K562 (cell line): ENCODE measurements around the gene SLC45A3. TPM values are rescaled to one million over a fixed set of nuclear protein-coding genes. Genes with fewer than 3 reads are reported as not detected.

Experiments used
- ATAC-seq: fragments of 200-7000 bp; cut with Tn5 transposase; 3 replicates; pipeline ENCODE4 v1.9.1; 2020; ENCODE audit warnings: moderate library complexity
- BruUV-seq: library from RNA; stranded (reverse); fragments of 400-500 nt; replicated peaks from 2 replicates; lab custom pipeline; 2021; lab: Mats Ljungman, UMichigan
- CTCF ChIA-PET: fragments of 300-600 bp; formaldehyde crosslinking; extraction: SDS; loops from one replicate; lab custom pipeline; 2021; ENCODE audit warnings: low intra/inter-chr PET ratio; lab: Yijun Ruan, JAX
- POLR2A ChIA-PET: fragments of 300-600, 350-650 bp; sonication (Branson Sonifier 250); formaldehyde crosslinking; extraction: SDS; loops from one replicate; lab custom pipeline; 2021; ENCODE audit warnings: antibody characterized with exemption, inconsistent platforms; lab: Yijun Ruan, JAX
- DNase-seq, 4 experiments: peaks; one replicate each; pipeline versions ENCODE4 v3.0.0 to v3.0.0-alpha.2; 2011 to 2018; ENCODE audit warnings: low spot score in 3 of 4, mixed read lengths in 3 of 4; ENCODE audit errors: extremely low read depth in 1 of 4
- FAIRE-seq: peaks from 2 replicates; lab custom pipeline; 2011; peaks lifted over from hg19 to GRCh38; lab: Jason Lieb, UNC
- H2AFZ ChIP-seq: 2 replicates; pipeline ENCODE4 v1.6.0; 2011; ENCODE audit warnings: low read depth, low read length, control low read depth, inconsistent platforms
- H3K27ac ChIP-seq: fragments of 200-600 bp; 3 replicates; pipeline ENCODE4 v1.8.0; 2011; ENCODE audit warnings: low read depth, mild to moderate bottlenecking, control low read depth, inconsistent platforms, low read length, moderate library complexity, mixed read lengths; ENCODE audit errors: extremely low read depth
- H3K27me3 ChIP-seq, 2 experiments: fragments of 300-600 bp in 1 of 2; 2 replicates in 1 of 2; 3 replicates in 1 of 2; pipeline versions ENCODE4 v1.6.0 to v1.8.0; 2011; ENCODE audit warnings: inconsistent platforms in 2 of 2, low read length in 2 of 2, mild to moderate bottlenecking in 1 of 2, mixed read lengths in 1 of 2, moderate library complexity in 1 of 2; ENCODE audit not compliant: control insufficient read depth in 2 of 2, insufficient read depth in 2 of 2
- H3K36me3 ChIP-seq: fragments of 300-600 bp; 3 replicates; pipeline ENCODE4 v1.8.0; 2011; ENCODE audit warnings: mild to moderate bottlenecking, low read length, inconsistent platforms; ENCODE audit not compliant: control insufficient read depth, insufficient read depth
- H3K4me1 ChIP-seq, 2 experiments: fragments of 200-600 bp in 1 of 2; replicated peaks in 1 of 2; 2 replicates in 1 of 2; 3 replicates in 1 of 2; pipeline versions ENCODE4 v1.5.1 to v1.8.0; 2011; ENCODE audit warnings: inconsistent platforms in 2 of 2, low read length in 2 of 2, mild to moderate bottlenecking in 1 of 2, mixed read lengths in 1 of 2, moderate library complexity in 1 of 2; ENCODE audit not compliant: control insufficient read depth in 2 of 2, insufficient read depth in 2 of 2
- H3K4me2 ChIP-seq: 2 replicates; pipeline ENCODE4 v1.6.1; 2011; ENCODE audit warnings: low read length, control low read depth, inconsistent platforms, mixed read lengths; ENCODE audit not compliant: insufficient read depth
- H3K4me3 ChIP-seq: fragments of 200-600 bp; sonication (generic), shearing (Covaris generic); 2 replicates; pipeline ENCODE4 v1.5.1; 2016; ENCODE audit warnings: control low read depth, inconsistent platforms
- H3K79me2 ChIP-seq: fragments of 200-600 bp; 3 replicates; pipeline ENCODE4 v1.8.0; 2011; ENCODE audit warnings: low read length, inconsistent platforms; ENCODE audit not compliant: control insufficient read depth, insufficient read depth
- H3K9ac ChIP-seq, 2 experiments: 2 replicates each; pipeline versions ENCODE4 v1.6.0 to v1.6.1; 2011; ENCODE audit warnings: low read depth in 2 of 2, low read length in 2 of 2, control low read depth in 1 of 2, inconsistent platforms in 1 of 2, mild to moderate bottlenecking in 1 of 2, mixed read lengths in 1 of 2; ENCODE audit not compliant: insufficient read depth in 1 of 2
- H3K9me1 ChIP-seq: one replicate; pipeline ENCODE4 v1.6.0; 2011; ENCODE audit warnings: inconsistent platforms, mild to moderate bottlenecking, low read length, moderate library complexity; ENCODE audit not compliant: control insufficient read depth, insufficient read depth
- H3K9me3 ChIP-seq: replicated peaks from 2 replicates; pipeline ENCODE4 v1.5.1; 2011; ENCODE audit warnings: low read depth, low read length, inconsistent platforms; ENCODE audit not compliant: control insufficient read depth, insufficient read depth
- H4K20me1 ChIP-seq: replicated peaks from 2 replicates; pipeline ENCODE4 v1.6.1; 2011; ENCODE audit warnings: low read length, inconsistent platforms, mixed read lengths; ENCODE audit not compliant: control insufficient read depth, insufficient read depth
- MNT ChIP-seq, 2 experiments: fragments of 450-650 bp; conservative IDR thresholded peaks; 2 replicates each; pipeline ENCODE4 v1.6.1; 2017; ENCODE audit warnings: mild to moderate bottlenecking in 2 of 2, moderate library complexity in 2 of 2
- PTTG1 ChIP-seq: fragments of 450-650 bp; IDR thresholded peaks from 2 replicates; pipeline ENCODE4 v1.6.1; 2016; ENCODE audit warnings: low read depth, mild to moderate bottlenecking, missing genetic modification characterization, missing compliant biosample characterization
- WGBS: fragments of 100-300 bp; shearing (Covaris generic); methylation state at CpG from one replicate; pipeline ENCODE4 v1.1.6; 2016; ENCODE audit warnings: low coverage, mixed read lengths; ENCODE audit not compliant: insufficient coverage; ENCODE audit errors: missing lambda C conversion rate; 5-methylcytosine and 5-hydroxymethylcytosine counted together
- in situ Hi-C: fragments of 300-500 bp; cut with MboI; formaldehyde crosslinking; loops from 4 replicates; pipeline ENCODE4 v1.15.0; 2018; ENCODE audit warnings: inconsistent platforms, mixed read lengths
- intact Hi-C: fragments of 100-400 bp; cut with micrococcal nuclease; formaldehyde crosslinking; loops from 2 replicates; pipeline ENCODE4 v1.14.2; 2022
- polyA plus RNA-seq, 8 experiments: library from polyadenylated mRNA; depleted of rRNA in 4 of 8; stranded (reverse) in 5 of 8; unstranded in 3 of 8; fragments of >200 nt; fragmentation: Nextera tagmentation in 2 of 8; fragmentation: Illumina TruSeq in 1 of 8; extraction: Ambion mirVana in 2 of 8; extraction: Trizol in 1 of 8; gene quantifications; 2 replicates each; pipeline versions ENCODE4 v1.2.1 to v1.2.3, GENCODE V29; 2011 to 2014; ENCODE audit warnings: inconsistent platforms in 1 of 8, missing spikeins in 1 of 8
- total RNA-seq, 7 experiments: library from RNA; depleted of rRNA in 6 of 7; stranded (reverse); fragments of >200 nt in 6 of 7; fragmentation: Illumina TruSeq in 2 of 7; extraction: Trizol in 2 of 7; gene quantifications; 2 replicates each; pipeline versions ENCODE4 v1.2.1 to v1.2.3, GENCODE V29; 2011 to 2021; ENCODE audit warnings: low replicate concordance in 1 of 7

The SLC45A3 gene
- total and polyA plus RNA-seq, 9 of the 15 experiments (the other 6 are each of a cell fraction or from before 2014, with no cell fraction given): 0.06 to 3.3 (median 1.3) TPM

- H3K79me2 ChIP-seq: no peaks in the 10 kb centered on the region
- TF ChIP-seq PTTG1 (no peak), MNT (conservative IDR thresholded peaks at IDR 0.05) (no peak)
- TF ChIP-seq, all 486 proteins: peak for 0
- ChIA-PET CTCF (no interaction called here), POLR2A (interaction anchor here (1.7 kb wide), 1 partner anchor 20 kb away, joined by 6 read pairs; no protein-coding TSS in a partner anchor)
- Histone ChIP-seq H3K4me2 (no peak overlapping the region), H3K27me3 (peaks cover 0 to 4% of the 10 kb centered on the region in 2 experiments; a peak in 2 of 5 replicates), H3K9ac (no peak overlapping the region), H3K4me1 (peaks cover 0 to 6% of the 10 kb centered on the region in 2 experiments; a peak in 1 of 5 replicates), H3K27ac (no peak overlapping the region), H3K36me3 (no peaks in the 10 kb centered on the region), H3K4me3 (no peak overlapping the region), H3K9me1 (no peaks in the 10 kb centered on the region), H2AFZ (no peak overlapping the region), H3K9me3 (no peaks in the 10 kb centered on the region), H4K20me1 (0 out of 2 replicates have a peak, but pooled peaks cover 4% of the 10 kb centered on the region)
- ATAC-seq: no peak
- WGBS: 0% methylated on average over 1 of the region's 1 CpG
- no TSS peak for BruUV-seq
- in situ Hi-C loops (no loop called here), intact Hi-C loops (no loop called here)
- FAIRE-seq: no peak
- no peak for DNase-seq
Measured at GRCh38 chr1:205639567-205639966, 40.7 kb downstream of the SLC45A3 start.
